A549 (cell line): Measurements from ENCODE around the gene GPR146. TPM values are rescaled to one million over a fixed set of nuclear protein-coding genes. Genes with fewer than 3 reads are reported as not detected.

Experiments
- ATAC-seq, 2 experiments: fragments of 200-7000 bp in 1 of 2; fragments of >200 bp in 1 of 2; cut with Nextera tagmentation in 1 of 2; cut with Tn5 transposase in 1 of 2; 3 replicates each; pipeline versions ENCODE4 v1.8.0 to v1.9.1; 2018 to 2020; ENCODE audit warnings: mild to moderate bottlenecking in 1 of 2, moderate library complexity in 1 of 2
- CTCF ChIA-PET: fragments of 300-600 bp; sonication (Branson Sonifier 250); formaldehyde crosslinking; extraction: SDS; loops from one replicate; lab custom pipeline; 2021; ENCODE audit warnings: antibody characterized with exemption, inconsistent platforms; lab: Yijun Ruan, JAX
- POLR2A ChIA-PET: fragments of 350-600 bp; formaldehyde crosslinking; extraction: SDS; loops from one replicate; lab custom pipeline; 2021; ENCODE audit warnings: antibody characterized with exemption, inconsistent platforms; lab: Yijun Ruan, JAX
- DNase-seq, 2 experiments: peaks; one replicate each; pipeline versions ENCODE4 v3.0.0 to v3.0.0-alpha.2; 2011 to 2016; ENCODE audit warnings: low read depth in 1 of 2, low spot score in 1 of 2
- FAIRE-seq: peaks from 2 replicates; lab custom pipeline; 2011; peaks lifted over from hg19 to GRCh38; lab: Jason Lieb, UNC
- H3K27ac ChIP-seq, 2 experiments: fragments of >200 bp; sonication (Bioruptor Twin); formaldehyde crosslinking; 3 replicates each; pipeline ENCODE4 v1.5.1; 2016 to 2017
- H3K4me1 ChIP-seq: fragments of >200 bp; sonication (Bioruptor Twin); formaldehyde crosslinking; 3 replicates; pipeline ENCODE4 v1.6.1; 2016
- H3K4me2 ChIP-seq: fragments of >200 bp; sonication (Bioruptor Twin); formaldehyde crosslinking; 3 replicates; pipeline ENCODE4 v1.6.1; 2016
- H3K4me3 ChIP-seq: fragments of >200 bp; sonication (Bioruptor Twin); formaldehyde crosslinking; 3 replicates; pipeline ENCODE4 v1.5.1; 2016
- H3K9me3 ChIP-seq: fragments of >200 bp; sonication (Bioruptor Twin); formaldehyde crosslinking; 3 replicates; pipeline ENCODE4 v1.6.1; 2016
- BHLHE40 ChIP-seq: IDR thresholded peaks from 2 replicates; pipeline ENCODE4 v1.6.1; 2012; ENCODE audit warnings: low read depth, low read length, inconsistent platforms
- CBX2 ChIP-seq: fragments of 200-600 bp; sonication (generic); IDR thresholded peaks from 2 replicates; pipeline ENCODE4 v1.6.1; 2016; ENCODE audit warnings: low read depth, mild to moderate bottlenecking, borderline replicate concordance
- CBX8 ChIP-seq: fragments of 200-600 bp; sonication (generic); IDR thresholded peaks from 2 replicates; pipeline ENCODE4 v1.6.1; 2016
- CEBPB ChIP-seq, 2 experiments: fragments of >200 bp in 1 of 2; sonication (Bioruptor Twin) in 1 of 2; formaldehyde crosslinking in 1 of 2; IDR thresholded peaks; 2 replicates each; pipeline ENCODE4 v1.6.1; 2012 to 2016
- CHD2 ChIP-seq: fragments of 150-350 bp; IDR thresholded peaks from 2 replicates; pipeline ENCODE4 v1.6.1; 2014; ENCODE audit warnings: low read length; ENCODE audit not compliant: partially characterized antibody
- EP300 ChIP-seq, 2 experiments: fragments of >200 bp; sonication (Bioruptor Twin); formaldehyde crosslinking; IDR thresholded peaks; 2 replicates in 1 of 2; 3 replicates in 1 of 2; pipeline ENCODE4 v1.6.1; 2016 to 2017
- FOXS1 ChIP-seq: fragments of 250-450 bp; sonication (Bioruptor Pico); IDR thresholded peaks from 2 replicates; pipeline ENCODE4 v1.5.0; 2020; ENCODE audit warnings: mild to moderate bottlenecking, moderate library complexity
- HOXA7 ChIP-seq: fragments of 250-450 bp; sonication (Bioruptor Pico); IDR thresholded peaks from 2 replicates; pipeline ENCODE4 v1.5.0; 2020; ENCODE audit warnings: mild to moderate bottlenecking, moderate library complexity
- HOXB13 ChIP-seq: fragments of 250-450 bp; sonication (Bioruptor Pico); IDR thresholded peaks from 2 replicates; pipeline ENCODE4 v1.5.0; 2020; ENCODE audit warnings: low read depth, mild to moderate bottlenecking, moderate library complexity
- HOXB5 ChIP-seq: fragments of 250-450 bp; sonication (Bioruptor Pico); IDR thresholded peaks from 2 replicates; pipeline ENCODE4 v1.5.0; 2020; ENCODE audit warnings: mild to moderate bottlenecking, moderate library complexity
- KDM1A ChIP-seq: fragments of 200-600 bp; sonication (generic); IDR thresholded peaks from 2 replicates; pipeline ENCODE4 v1.6.1; 2016; ENCODE audit warnings: low read depth, mild to moderate bottlenecking
- KDM5A ChIP-seq: fragments of 200-600 bp; sonication (generic); IDR thresholded peaks from 2 replicates; pipeline ENCODE4 v1.6.1; 2016; ENCODE audit warnings: antibody characterized with exemption, mild to moderate bottlenecking
- MAZ ChIP-seq: fragments of 150-350 bp; IDR thresholded peaks from 2 replicates; pipeline ENCODE4 v1.6.1; 2014; ENCODE audit warnings: antibody characterized with exemption, low read depth, low read length, borderline replicate concordance
- NR3C1 ChIP-seq: fragments of >200 bp; sonication (Bioruptor Twin); formaldehyde crosslinking; IDR thresholded peaks from 3 replicates; pipeline ENCODE4 v1.6.1; 2017
- RARB ChIP-seq: fragments of 250-450 bp; sonication (Bioruptor Pico); IDR thresholded peaks from 2 replicates; pipeline ENCODE4 v1.8.0; 2021; ENCODE audit warnings: mild to moderate bottlenecking, moderate library complexity
- RCOR1 ChIP-seq: fragments of 150-350 bp; IDR thresholded peaks from 2 replicates; pipeline ENCODE4 v1.6.1; 2014; ENCODE audit warnings: antibody characterized with exemption, low read length, low read depth
- TFCP2L1 ChIP-seq: fragments of 250-450 bp; sonication (Bioruptor Pico); IDR thresholded peaks from 2 replicates; pipeline ENCODE4 v1.5.0; 2021; ENCODE audit warnings: mild to moderate bottlenecking
- TP53 ChIP-seq: fragments of 250-450 bp; sonication (Bioruptor Pico); IDR thresholded peaks from 2 replicates; pipeline ENCODE4 v1.5.0; 2021; ENCODE audit warnings: mild to moderate bottlenecking, moderate library complexity
- ZC3H11A ChIP-seq: fragments of 450-650 bp; IDR thresholded peaks from 2 replicates; pipeline ENCODE4 v1.6.1; 2014; ENCODE audit warnings: antibody characterized with exemption, mild to moderate bottlenecking
- ZNF302 ChIP-seq: fragments of 250-450 bp; sonication (Bioruptor Pico); IDR thresholded peaks from 2 replicates; pipeline ENCODE4 v1.9.0; 2021; ENCODE audit warnings: inconsistent platforms, mild to moderate bottlenecking, moderate library complexity
- WGBS: methylation state at CpG from one replicate; pipeline ENCODE4 v1.1.6; 2017; ENCODE audit errors: missing lambda C conversion rate; 5-methylcytosine and 5-hydroxymethylcytosine counted together
- polyA plus RNA-seq, 4 experiments: library from polyadenylated mRNA; depleted of rRNA in 3 of 4; stranded (reverse); fragments of >200 nt; fragmentation: RNase III in 1 of 4; extraction: RNeasy Plus Mini Kit Qiagen cat#74134 plus additional on column Dnase treatment in 1 of 4; gene quantifications; 2 replicates in 3 of 4; 3 replicates in 1 of 4; pipeline ENCODE4 v1.2.3, GENCODE V29; 2011 to 2017
- TF ChIP-seq, protein P1 (sequence below): IDR thresholded peaks from 2 replicates; pipeline ENCODE4 v1.6.1; 2012; ENCODE audit warnings: low read depth, borderline replicate concordance
- TF ChIP-seq, protein P2 (sequence below): fragments of 150-350 bp; IDR thresholded peaks from 2 replicates; pipeline ENCODE4 v1.6.1; 2014; ENCODE audit warnings: low read depth, mild to moderate bottlenecking, low read length
- TF ChIP-seq, protein P3 (sequence below): fragments of >200 bp; sonication (Bioruptor Twin); formaldehyde crosslinking; IDR thresholded peaks from 2 replicates; pipeline ENCODE4 v1.6.1; 2016
- TF ChIP-seq, protein P4 (sequence below): fragments of 200-600 bp; sonication (generic); IDR thresholded peaks from 2 replicates; pipeline ENCODE4 v1.6.1; 2016; ENCODE audit warnings: antibody characterized with exemption, mild to moderate bottlenecking, moderate library complexity
- TF ChIP-seq, protein P5 (sequence below): fragments of 450-650 bp; IDR thresholded peaks from 2 replicates; pipeline ENCODE4 v1.6.1; 2014; ENCODE audit warnings: antibody characterized with exemption
- TF ChIP-seq, protein P6 (sequence below): fragments of >200 bp; sonication (Bioruptor Twin); formaldehyde crosslinking; IDR thresholded peaks from 3 replicates; pipeline ENCODE4 v1.6.1; 2016

Gene GPR146
- polyA plus RNA-seq, 2 of the 4 experiments (the other 2 are of a cell fraction), result 0.50 to 0.75 TPM

DNA sequence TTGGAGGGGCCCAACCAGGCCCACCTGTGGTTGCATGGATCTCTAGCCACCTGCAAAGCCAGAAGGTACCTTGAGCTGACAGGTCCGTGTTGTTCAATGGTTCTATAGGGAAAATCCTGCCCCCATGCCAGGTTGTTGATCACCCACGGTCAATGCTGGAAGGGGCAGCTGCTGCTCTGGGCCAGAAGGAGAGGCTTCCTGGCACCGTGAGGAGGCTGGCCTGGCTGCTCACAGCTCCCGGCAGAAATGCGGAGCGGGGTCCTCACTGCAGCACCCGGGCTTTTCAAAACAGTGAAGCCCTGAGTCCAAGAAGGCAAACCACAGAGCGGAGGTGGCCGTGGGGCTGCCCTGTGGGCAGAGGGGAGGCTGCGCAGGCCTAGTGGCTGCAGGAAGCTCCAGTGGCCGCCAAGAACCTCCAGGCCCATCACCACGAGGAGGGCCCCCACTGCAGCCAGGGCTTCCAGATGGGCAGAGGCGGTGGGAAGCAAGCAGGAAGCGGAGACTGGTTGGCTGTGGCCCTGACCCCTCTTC, 25.0 kb upstream of the GPR146 start:
- WGBS, result 77% methylated on average over 2 of the region's 14 CpGs
- no peaks in the 10 kb centered on the region for H3K4me1 ChIP-seq
- no peak for FAIRE-seq
- H3K4me2 ChIP-seq, result no peak overlapping the region
- ATAC-seq, result no peak; a peak in 1 of 6 replicates
- TF ChIP-seq, protein P1, sequence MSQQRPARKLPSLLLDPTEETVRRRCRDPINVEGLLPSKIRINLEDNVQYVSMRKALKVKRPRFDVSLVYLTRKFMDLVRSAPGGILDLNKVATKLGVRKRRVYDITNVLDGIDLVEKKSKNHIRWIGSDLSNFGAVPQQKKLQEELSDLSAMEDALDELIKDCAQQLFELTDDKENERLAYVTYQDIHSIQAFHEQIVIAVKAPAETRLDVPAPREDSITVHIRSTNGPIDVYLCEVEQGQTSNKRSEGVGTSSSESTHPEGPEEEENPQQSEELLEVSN, result no peak
- TF ChIP-seq FOXS1 (CRISPR knock-in tag), result no peak
- no peak for TF ChIP-seq ZNF302 (CRISPR knock-in tag)
- TF ChIP-seq BHLHE40, result no peak
- no peak for TF ChIP-seq KDM5A
- TF ChIP-seq RARB (CRISPR knock-in tag), result no peak
- TF ChIP-seq, protein P2, sequence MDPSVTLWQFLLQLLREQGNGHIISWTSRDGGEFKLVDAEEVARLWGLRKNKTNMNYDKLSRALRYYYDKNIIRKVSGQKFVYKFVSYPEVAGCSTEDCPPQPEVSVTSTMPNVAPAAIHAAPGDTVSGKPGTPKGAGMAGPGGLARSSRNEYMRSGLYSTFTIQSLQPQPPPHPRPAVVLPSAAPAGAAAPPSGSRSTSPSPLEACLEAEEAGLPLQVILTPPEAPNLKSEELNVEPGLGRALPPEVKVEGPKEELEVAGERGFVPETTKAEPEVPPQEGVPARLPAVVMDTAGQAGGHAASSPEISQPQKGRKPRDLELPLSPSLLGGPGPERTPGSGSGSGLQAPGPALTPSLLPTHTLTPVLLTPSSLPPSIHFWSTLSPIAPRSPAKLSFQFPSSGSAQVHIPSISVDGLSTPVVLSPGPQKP, result no peak
- no peak for TF ChIP-seq CBX8
- no peak for TF ChIP-seq EP300 (IDR thresholded peaks at IDR 0.05)
- TF ChIP-seq TP53, result no peak
- no peak for TF ChIP-seq CHD2
- no peak for TF ChIP-seq NR3C1
- TF ChIP-seq, protein P3, sequence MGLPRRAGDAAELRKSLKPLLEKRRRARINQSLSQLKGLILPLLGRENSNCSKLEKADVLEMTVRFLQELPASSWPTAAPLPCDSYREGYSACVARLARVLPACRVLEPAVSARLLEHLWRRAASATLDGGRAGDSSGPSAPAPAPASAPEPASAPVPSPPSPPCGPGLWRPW, result no peak
- H3K27ac ChIP-seq, result no peak overlapping the region
- H3K4me3 ChIP-seq, result no peak overlapping the region
- no peaks in the 10 kb centered on the region for H3K9me3 ChIP-seq
- no peak for DNase-seq
- CTCF ChIA-PET, result interaction anchor here (0.6 to 14.9 kb wide), 6 partner anchors 11 to 258 kb away, joined by 3 to 138 read pairs (median 4); no protein-coding TSS in a partner anchor
- POLR2A ChIA-PET, result no interaction called here

DNA sequence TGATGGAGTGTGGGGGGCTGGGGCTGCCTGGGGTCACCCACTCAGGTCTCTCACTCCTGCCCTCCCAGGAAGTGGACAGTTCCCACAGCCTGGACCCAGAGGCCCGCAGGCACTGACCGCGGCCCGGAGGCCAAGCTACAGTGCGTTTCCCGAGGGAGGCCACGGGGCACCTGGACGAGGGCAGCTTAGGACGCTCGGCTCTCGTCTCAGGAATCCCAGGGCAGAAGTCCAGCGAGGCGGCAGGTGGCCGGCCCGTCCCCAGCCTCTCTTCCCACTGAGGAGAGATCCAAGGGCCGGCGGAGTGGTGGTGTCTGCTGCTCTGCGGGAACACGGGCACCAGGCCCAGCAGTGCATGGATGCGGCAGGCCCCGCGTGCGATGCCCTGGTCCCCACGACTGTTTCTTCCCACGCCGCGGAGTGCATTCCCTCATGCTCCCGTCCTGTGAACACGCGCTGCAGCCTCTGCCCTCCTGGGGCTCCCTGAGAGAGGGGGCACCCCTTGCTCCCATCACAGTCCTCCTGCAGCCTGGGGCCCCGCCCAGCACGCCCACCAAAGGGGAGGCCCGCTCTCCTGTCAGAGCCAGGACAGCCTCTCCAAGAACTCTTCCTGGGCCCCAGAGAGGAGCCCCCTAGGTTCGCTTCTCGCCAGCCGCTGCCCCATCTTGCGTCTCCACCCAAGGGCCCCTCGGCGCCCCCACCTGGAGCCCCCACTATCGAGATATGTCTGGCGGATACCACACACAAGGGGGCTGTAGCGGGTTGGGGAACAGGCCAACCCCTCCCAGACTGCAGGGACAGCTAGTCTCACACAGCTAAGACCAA, 24.3 kb upstream of the GPR146 start:
- Histone ChIP-seq H3K9me3 (no peaks in the 10 kb centered on the region), H3K4me3 (no peak overlapping the region), H3K27ac (no peak overlapping the region), H3K4me2 (no peak overlapping the region), H3K4me1 (no peaks in the 10 kb centered on the region)
- ChIA-PET POLR2A (no interaction called here), CTCF (interaction anchor here (0.7 to 14.9 kb wide), 7 partner anchors 12 to 156 kb away, joined by 3 to 138 read pairs (median 5); no protein-coding TSS in a partner anchor)
- FAIRE-seq (no peak), ATAC-seq (no peak; a peak in 1 of 6 replicates), DNase-seq (no peak)
- 92% methylated on average over 31 of the region's 42 CpGs for WGBS
- no peak for TF ChIP-seq RARB (CRISPR knock-in tag)
- no peak for TF ChIP-seq HOXB5 (CRISPR knock-in tag)
- no peak for TF ChIP-seq CBX8
- no peak for TF ChIP-seq HOXA7
- TF ChIP-seq CBX2, result no peak
- TF ChIP-seq HOXB13 (CRISPR knock-in tag), result no peak
- TF ChIP-seq KDM1A, result no peak
- no peak for TF ChIP-seq RCOR1
- no peak for TF ChIP-seq CEBPB (IDR thresholded peaks at IDR 0.05)
- no peak for TF ChIP-seq ZC3H11A
- TF ChIP-seq EP300 (IDR thresholded peaks at IDR 0.05), result no peak
- TF ChIP-seq, protein P2, result no peak
- TF ChIP-seq, protein P4, sequence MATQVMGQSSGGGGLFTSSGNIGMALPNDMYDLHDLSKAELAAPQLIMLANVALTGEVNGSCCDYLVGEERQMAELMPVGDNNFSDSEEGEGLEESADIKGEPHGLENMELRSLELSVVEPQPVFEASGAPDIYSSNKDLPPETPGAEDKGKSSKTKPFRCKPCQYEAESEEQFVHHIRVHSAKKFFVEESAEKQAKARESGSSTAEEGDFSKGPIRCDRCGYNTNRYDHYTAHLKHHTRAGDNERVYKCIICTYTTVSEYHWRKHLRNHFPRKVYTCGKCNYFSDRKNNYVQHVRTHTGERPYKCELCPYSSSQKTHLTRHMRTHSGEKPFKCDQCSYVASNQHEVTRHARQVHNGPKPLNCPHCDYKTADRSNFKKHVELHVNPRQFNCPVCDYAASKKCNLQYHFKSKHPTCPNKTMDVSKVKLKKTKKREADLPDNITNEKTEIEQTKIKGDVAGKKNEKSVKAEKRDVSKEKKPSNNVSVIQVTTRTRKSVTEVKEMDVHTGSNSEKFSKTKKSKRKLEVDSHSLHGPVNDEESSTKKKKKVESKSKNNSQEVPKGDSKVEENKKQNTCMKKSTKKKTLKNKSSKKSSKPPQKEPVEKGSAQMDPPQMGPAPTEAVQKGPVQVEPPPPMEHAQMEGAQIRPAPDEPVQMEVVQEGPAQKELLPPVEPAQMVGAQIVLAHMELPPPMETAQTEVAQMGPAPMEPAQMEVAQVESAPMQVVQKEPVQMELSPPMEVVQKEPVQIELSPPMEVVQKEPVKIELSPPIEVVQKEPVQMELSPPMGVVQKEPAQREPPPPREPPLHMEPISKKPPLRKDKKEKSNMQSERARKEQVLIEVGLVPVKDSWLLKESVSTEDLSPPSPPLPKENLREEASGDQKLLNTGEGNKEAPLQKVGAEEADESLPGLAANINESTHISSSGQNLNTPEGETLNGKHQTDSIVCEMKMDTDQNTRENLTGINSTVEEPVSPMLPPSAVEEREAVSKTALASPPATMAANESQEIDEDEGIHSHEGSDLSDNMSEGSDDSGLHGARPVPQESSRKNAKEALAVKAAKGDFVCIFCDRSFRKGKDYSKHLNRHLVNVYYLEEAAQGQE, result no peak
- no peak for TF ChIP-seq NR3C1
- no peak for TF ChIP-seq MAZ
- TF ChIP-seq, protein P5, sequence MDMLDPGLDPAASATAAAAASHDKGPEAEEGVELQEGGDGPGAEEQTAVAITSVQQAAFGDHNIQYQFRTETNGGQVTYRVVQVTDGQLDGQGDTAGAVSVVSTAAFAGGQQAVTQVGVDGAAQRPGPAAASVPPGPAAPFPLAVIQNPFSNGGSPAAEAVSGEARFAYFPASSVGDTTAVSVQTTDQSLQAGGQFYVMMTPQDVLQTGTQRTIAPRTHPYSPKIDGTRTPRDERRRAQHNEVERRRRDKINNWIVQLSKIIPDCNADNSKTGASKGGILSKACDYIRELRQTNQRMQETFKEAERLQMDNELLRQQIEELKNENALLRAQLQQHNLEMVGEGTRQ, result no peak
- no peak for TF ChIP-seq TFCP2L1 (CRISPR knock-in tag)
- TF ChIP-seq, protein P6, sequence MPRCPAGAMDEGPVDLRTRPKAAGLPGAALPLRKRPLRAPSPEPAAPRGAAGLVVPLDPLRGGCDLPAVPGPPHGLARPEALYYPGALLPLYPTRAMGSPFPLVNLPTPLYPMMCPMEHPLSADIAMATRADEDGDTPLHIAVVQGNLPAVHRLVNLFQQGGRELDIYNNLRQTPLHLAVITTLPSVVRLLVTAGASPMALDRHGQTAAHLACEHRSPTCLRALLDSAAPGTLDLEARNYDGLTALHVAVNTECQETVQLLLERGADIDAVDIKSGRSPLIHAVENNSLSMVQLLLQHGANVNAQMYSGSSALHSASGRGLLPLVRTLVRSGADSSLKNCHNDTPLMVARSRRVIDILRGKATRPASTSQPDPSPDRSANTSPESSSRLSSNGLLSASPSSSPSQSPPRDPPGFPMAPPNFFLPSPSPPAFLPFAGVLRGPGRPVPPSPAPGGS, result no peak
